ENCODE measurements around the gene USH2A.

DNA sequence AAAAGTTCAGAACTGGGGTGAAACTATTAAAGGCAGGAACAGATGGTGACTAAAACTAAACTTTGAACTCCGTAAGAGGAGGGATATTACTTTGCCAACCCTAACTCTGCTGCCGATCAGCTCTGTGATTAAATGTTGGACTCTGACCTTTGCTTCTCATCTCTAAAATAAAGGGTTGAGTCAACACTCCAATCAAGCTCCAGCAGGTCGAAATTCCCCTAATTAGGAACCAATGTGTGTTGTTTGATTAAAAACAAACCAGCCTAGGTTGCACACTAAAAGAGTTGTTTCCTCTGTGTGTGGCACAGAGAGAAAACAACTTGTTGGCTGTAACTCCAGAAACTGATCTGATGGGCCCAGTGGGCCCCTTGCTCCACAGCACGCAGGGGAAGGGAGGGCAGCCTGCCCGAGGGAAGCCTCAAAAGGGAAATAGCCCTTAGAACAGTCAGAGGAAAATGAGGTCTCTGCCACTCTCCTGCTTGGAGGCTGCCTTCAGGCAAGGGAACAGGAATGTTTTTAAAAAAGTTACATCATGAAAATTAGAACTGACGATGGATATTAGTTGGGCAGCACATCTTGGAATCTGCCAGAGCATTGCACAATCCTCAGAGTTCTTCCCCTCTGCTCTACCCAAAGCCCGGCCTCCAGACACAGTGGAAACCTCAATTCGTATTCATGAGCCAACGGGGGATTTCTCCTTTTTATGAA, 786.8 kb downstream of the USH2A start:
- TF ChIP-seq CTCF (IDR thresholded peaks at IDR 0.05) (no peak), RCOR1 (IDR thresholded peaks at IDR 0.05; ENCODE audit: low read depth, low read length) (no peak), JUNB (IDR thresholded peaks at IDR 0.05) (no peak), EP300 (IDR thresholded peaks at IDR 0.05) (no peak)
